Suprapubic skin (tissue), 4 donors: Measurements from ENCODE around the gene NUDT17. TPM values are rescaled to one million over a fixed set of nuclear protein-coding genes. Genes with fewer than 3 reads are reported as not detected.

ENCODE experiments used
- DNase-seq, 2 donors: peaks; one replicate each; pipeline ENCODE4 v3.0.0-alpha.2; 2019; ENCODE audit warnings: low spot score in 2 of 2
- H3K27ac ChIP-seq: fragments of 200-600 bp; sonication (generic); one replicate; pipeline ENCODE4 v1.5.1; 2019
- H3K27me3 ChIP-seq: fragments of 200-600 bp; sonication (generic); one replicate; pipeline ENCODE4 v1.5.1; 2019
- H3K36me3 ChIP-seq: fragments of 200-600 bp; sonication (generic); one replicate; pipeline ENCODE4 v1.5.1; 2019
- H3K4me1 ChIP-seq: fragments of 200-600 bp; sonication (generic); one replicate; pipeline ENCODE4 v1.5.1; 2019
- H3K4me3 ChIP-seq: fragments of 200-600 bp; sonication (generic); one replicate; pipeline ENCODE4 v1.5.1; 2019; ENCODE audit warnings: mild to moderate bottlenecking
- H3K9me3 ChIP-seq: fragments of 200-600 bp; sonication (generic); one replicate; pipeline ENCODE4 v1.5.1; 2019
- EP300 ChIP-seq: sonication (generic); formaldehyde crosslinking; IDR thresholded peaks from one replicate; pipeline ENCODE4 v1.6.1; 2017; ENCODE audit warnings: antibody characterized with exemption
- POLR2A ChIP-seq, 2 donors: fragments of 450-650 bp; IDR thresholded peaks; one replicate each; pipeline ENCODE4 v1.6.1; 2017; ENCODE audit warnings: antibody characterized with exemption in 2 of 2, mild to moderate bottlenecking in 2 of 2, moderate library complexity in 2 of 2
- POLR2AphosphoS5 ChIP-seq, 3 donors: sonication (generic); formaldehyde crosslinking; IDR thresholded peaks; one replicate each; pipeline ENCODE4 v1.6.1; 2017; ENCODE audit warnings: antibody characterized with exemption in 3 of 3
- WGBS: methylation state at CpG from one replicate; pipeline ENCODE4 v1.1.5; 2018; 5-methylcytosine and 5-hydroxymethylcytosine counted together
- total RNA-seq, 4 donors: library from RNA; depleted of rRNA; stranded (reverse); fragments of >200 nt; gene quantifications; one replicate each; pipeline ENCODE4 v1.1.0, GENCODE V29; 2016
- TF ChIP-seq, protein P1 (sequence below), 2 donors: fragments of 200-600 bp in 1 of 2; fragments of 450-650 bp in 1 of 2; sonication (generic) in 1 of 2; IDR thresholded peaks; one replicate each; pipeline ENCODE4 v1.5.1; 2016 to 2019; ENCODE audit warnings: antibody characterized with exemption in 2 of 2, mild to moderate bottlenecking in 1 of 2, moderate library complexity in 1 of 2

Gene NUDT17
- total RNA-seq, 4 donors from 2014 or later = 1.3 to 3.9 (median 2.1) TPM

- no peaks in the 10 kb centered on the region for H3K9me3 ChIP-seq
- DNase-seq = no peak
- no peaks in the 10 kb centered on the region for H3K27me3 ChIP-seq
- no peak overlapping the region for H3K4me3 ChIP-seq
- TF ChIP-seq EP300 (no peak), POLR2A (IDR thresholded peaks at IDR 0.05) (no peak), POLR2AphosphoS5 (IDR thresholded peaks at IDR 0.05) (no peak)
- TF ChIP-seq, protein P1, sequence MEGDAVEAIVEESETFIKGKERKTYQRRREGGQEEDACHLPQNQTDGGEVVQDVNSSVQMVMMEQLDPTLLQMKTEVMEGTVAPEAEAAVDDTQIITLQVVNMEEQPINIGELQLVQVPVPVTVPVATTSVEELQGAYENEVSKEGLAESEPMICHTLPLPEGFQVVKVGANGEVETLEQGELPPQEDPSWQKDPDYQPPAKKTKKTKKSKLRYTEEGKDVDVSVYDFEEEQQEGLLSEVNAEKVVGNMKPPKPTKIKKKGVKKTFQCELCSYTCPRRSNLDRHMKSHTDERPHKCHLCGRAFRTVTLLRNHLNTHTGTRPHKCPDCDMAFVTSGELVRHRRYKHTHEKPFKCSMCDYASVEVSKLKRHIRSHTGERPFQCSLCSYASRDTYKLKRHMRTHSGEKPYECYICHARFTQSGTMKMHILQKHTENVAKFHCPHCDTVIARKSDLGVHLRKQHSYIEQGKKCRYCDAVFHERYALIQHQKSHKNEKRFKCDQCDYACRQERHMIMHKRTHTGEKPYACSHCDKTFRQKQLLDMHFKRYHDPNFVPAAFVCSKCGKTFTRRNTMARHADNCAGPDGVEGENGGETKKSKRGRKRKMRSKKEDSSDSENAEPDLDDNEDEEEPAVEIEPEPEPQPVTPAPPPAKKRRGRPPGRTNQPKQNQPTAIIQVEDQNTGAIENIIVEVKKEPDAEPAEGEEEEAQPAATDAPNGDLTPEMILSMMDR (IDR thresholded peaks at IDR 0.05) = no peak
- H3K27ac ChIP-seq = no peak overlapping the region
- 64% methylated on average over 5 of the region's 5 CpGs for WGBS
- H3K4me1 ChIP-seq = peaks cover 6% of the 10 kb centered on the region
- H3K36me3 ChIP-seq = peaks cover 4% of the 10 kb centered on the region
Observed at GRCh38 chr1:145863282-145864018, 18.0 kb downstream of the NUDT17 start.

DNA sequence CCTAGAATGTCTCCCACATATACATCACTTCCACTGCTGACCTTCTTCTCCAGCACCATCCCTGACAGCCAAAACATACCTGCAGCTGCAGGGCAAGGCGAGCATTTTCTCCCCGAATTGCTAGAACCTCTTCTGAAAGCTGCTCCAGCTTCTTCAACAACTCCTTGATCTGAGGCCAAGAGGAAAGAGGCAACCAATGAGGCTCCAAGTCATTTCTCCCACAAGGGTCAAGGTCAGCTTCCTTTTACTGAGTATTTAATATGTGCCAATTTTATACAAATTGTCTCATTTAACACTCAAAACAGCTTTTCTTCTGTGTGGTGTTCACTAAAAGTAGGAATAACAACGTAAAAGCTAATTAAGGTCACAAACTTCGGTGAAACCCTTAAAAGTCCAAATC, 22.8 kb downstream of the NUDT17 start:
- 74% methylated on average over 4 of the region's 4 CpGs for WGBS
- Histone ChIP-seq H3K9me3 (no peaks in the 10 kb centered on the region), H3K27ac (no peak overlapping the region), H3K4me1 (peaks cover 20% of the 10 kb centered on the region), H3K27me3 (no peaks in the 10 kb centered on the region), H3K36me3 (peaks cover 4% of the 10 kb centered on the region), H3K4me3 (no peak overlapping the region)
- no peak for DNase-seq
- TF ChIP-seq POLR2A (IDR thresholded peaks at IDR 0.05) = no peak
- no peak for TF ChIP-seq EP300
- TF ChIP-seq, protein P1 (IDR thresholded peaks at IDR 0.05) = no peak
- TF ChIP-seq POLR2AphosphoS5 (IDR thresholded peaks at IDR 0.05) = no peak

DNA sequence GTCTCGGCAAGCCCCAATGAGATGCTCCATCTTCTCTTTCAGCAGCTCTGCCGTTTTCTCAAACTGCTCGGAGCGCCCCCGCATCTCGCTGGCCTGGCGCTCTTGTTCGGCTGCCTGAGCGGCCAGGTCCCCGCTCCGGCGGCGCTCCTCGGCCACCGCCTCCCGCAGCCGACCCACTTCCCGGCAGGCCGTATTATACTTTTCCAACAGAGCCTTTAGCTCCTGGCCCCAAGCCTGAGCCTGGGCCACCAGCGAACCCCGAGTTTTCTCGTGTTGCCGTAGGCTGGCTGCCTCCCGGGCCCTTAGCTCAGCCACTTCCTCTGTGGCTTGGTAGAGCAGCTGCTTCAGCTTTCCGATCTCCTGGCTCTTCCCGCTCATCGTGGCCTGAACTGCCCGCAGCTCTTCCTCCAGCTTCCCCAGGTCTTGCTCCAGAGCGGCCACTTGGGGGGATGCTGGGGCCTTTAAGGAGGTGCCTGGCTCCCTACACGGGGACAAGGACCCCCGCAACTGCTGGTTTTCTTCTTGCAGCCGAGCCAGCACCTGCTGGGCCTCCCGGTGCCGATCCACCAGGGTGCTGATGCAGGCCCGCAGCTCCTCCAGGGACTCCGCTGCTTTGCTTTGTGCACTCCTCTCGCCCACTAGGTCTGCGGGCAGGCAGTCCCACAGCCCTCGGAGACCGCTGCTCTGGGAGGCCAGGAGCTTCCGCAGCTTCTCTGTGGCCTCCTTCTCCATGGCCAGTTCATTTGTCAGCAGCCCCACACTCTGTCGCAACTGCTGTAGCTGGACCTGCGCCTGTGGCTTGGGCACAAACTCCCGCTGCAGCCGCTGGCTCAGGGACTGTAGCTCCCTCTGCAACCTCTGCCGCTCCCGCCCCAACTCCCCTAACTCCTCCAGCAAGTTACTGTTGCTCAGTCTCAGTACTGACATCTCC, 26.8 kb downstream of the NUDT17 start:
- no peaks in the 10 kb centered on the region for H3K36me3 ChIP-seq
- 36% methylated on average over 43 of the region's 47 CpGs for WGBS
- peak; percentile 87 to 88 for DNase-seq

GRCh38 chr1:145874646-145875045, 29.2 kb downstream of the NUDT17 start:
- Histone ChIP-seq H3K27ac (no peak overlapping the region), H3K36me3 (no peaks in the 10 kb centered on the region), H3K27me3 (no peaks in the 10 kb centered on the region), H3K9me3 (no peaks in the 10 kb centered on the region), H3K4me3 (no peak overlapping the region), H3K4me1 (peaks cover 33% of the 10 kb centered on the region)
- 94% methylated on average over 12 of the region's 12 CpGs for WGBS
- no peak for DNase-seq
- TF ChIP-seq, protein P1 (IDR thresholded peaks at IDR 0.05) = no peak
- TF ChIP-seq POLR2AphosphoS5 (IDR thresholded peaks at IDR 0.05) (no peak), EP300 (no peak), POLR2A (IDR thresholded peaks at IDR 0.05) (no peak)

More for the DNA sequence above, 26.8 kb downstream of the NUDT17 start:
- peaks cover 21% of the 10 kb centered on the region for H3K4me1 ChIP-seq
- peak overlapping the region; percentile 50 for H3K4me3 ChIP-seq
- H3K9me3 ChIP-seq = no peaks in the 10 kb centered on the region
- H3K27ac ChIP-seq = peak overlapping the region; percentile 80
- no peaks in the 10 kb centered on the region for H3K27me3 ChIP-seq
- no peak for TF ChIP-seq POLR2A (IDR thresholded peaks at IDR 0.05)
- no peak for TF ChIP-seq EP300
- TF ChIP-seq, protein P1 (IDR thresholded peaks at IDR 0.05) = no peak
- no peak for TF ChIP-seq POLR2AphosphoS5 (IDR thresholded peaks at IDR 0.05)
